Germinal center (tissue), 1 donor: ENCODE data around the gene HORMAD2.
A peak's percentile ranks its signal among the peaks of the same experiment; 100 is the strongest.

ENCODE experiments used
- DNase-seq: peaks from one replicate; pipeline ENCODE4 v3.0.0; 2012; ENCODE audit warnings: mixed read lengths, low spot score

HORMAD2 gene

GRCh38 chr22:30079952-30080533, at the start of gene HORMAD2:
Gene HORMAD2, plus strand, starts transcription at chr22:30080464. Its CDS starts 13,489 bp downstream, at chr22:30093953.
- DNase-seq: peak; percentile 70

GRCh38 chr22:30031328-30031727, 48.9 kb upstream of the HORMAD2 start:
- no peak for DNase-seq

DNA sequence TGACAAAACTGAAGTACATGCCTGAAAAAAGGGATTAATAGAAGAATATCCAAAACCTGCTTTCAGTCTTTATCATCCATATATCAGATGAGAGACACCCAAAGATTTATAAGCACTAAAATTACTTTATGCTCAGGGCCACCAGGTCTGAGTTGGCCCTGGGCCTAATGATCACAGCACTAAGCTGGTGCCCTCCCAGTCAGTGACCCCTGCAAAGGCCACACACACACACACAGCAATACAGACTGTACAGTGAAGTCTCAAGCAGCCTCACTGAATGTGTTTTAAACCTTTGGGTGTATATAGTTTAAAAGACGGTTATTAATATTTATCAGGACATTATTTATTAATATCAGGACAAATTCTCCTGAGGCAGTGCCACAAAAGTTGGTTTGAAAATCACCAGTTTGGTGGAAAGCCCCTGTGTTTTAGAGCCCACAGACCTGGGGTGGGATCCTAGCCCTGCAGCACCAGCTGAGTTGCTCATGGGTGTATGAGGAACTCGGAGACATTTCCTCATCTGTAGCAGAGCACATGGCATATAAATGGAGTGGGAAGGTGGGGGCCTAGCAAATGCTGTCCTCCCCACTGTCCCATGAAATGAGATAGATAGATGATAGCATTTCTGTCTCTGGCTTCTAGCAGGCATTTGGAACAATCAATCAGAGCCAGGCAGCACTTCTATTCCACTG, 48.4 kb upstream of the HORMAD2 start:
- DNase-seq: no peak

DNA sequence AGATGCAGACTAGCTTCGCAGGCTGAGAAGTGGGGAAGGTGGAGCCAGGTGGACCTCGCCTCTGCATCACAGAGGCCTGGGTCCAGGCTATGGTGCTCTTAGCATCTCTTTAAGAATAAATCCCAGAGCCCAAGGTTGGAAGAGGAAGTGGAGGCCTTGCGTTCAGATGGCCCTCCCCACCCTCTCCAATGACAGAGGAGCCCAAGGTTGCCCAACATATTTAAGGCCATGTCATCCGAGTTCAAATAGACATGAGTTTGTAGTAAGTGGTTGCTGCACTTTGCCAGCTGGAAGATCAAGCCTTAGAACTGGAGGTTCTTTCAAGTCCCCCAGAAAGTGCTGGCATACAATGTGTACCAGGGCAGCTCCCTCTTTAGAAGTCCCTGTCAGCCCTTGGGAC, 47.1 kb upstream of the HORMAD2 start:
- DNase-seq: no peak

DNA sequence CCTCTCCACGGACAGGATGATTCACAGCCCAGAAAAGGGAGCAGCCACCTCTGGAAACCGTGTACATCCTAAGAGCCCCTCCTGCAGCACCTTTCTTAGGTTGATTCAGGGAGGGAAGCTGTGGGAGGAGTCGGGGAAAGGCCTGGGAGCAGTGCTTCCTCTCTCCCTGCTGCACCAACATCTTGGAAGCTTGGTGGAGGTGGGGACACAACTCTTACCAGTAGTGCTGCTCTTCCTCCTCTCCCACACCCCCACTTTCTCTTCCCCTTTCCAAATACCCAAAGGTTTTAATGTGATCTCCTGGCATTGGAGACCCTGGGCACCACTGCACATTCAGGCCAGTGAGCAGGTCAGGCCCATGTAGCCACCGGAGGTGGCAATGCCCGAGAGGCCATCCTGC, 46.4 kb upstream of the HORMAD2 start:
- no peak for DNase-seq

GRCh38 chr22:30036656-30037055, 43.6 kb upstream of the HORMAD2 start:
- DNase-seq: no peak

GRCh38 chr22:30038219-30038618, 42.0 kb upstream of the HORMAD2 start:
- no peak for DNase-seq

- DNase-seq: no peak
Observed at GRCh38 chr22:30040499-30041260, 39.6 kb upstream of the HORMAD2 start.

DNA sequence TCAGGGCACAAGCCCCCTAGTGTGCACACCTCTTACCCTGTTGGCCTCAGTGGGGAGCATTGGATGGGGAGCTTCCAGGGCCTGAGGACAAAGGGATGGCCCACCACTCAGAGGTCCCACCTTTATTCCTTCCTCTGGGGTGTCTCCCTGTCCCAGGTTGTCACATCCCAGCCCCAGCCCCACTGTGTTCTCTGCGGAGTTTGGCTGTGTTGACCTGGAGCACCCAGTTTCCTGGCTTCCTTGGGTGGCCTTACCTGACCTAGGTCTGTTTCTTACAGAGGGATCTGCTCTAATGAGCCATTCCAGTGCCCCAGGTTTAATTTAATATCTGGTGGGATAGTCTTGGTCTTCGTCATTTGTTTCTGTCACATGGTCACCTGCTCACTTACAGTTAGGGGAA, 38.8 kb upstream of the HORMAD2 start:
- DNase-seq: no peak

- no peak for DNase-seq
Observed at GRCh38 chr22:30041881-30042280, 38.4 kb upstream of the HORMAD2 start.

- no peak for DNase-seq
Observed at GRCh38 chr22:30043161-30043560, 37.1 kb upstream of the HORMAD2 start.

DNA sequence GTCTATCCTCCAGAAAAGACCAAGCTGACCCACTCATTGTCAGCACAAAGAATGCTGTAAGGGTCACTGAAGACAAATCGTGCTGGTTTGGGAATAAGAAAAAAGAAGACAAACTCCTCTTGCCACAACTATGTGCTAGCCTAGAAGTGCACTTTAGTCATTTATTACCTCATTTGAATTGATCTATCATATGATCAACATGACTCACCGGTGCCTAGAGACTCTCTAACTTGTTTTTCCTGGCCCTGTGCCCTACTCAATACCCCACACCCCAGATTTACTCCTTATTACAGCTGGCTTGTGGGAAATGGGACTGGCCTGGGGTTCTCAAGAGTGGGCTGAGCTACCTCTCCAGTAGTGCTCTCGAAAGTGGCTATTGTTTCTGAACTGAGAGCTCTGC, 35.9 kb upstream of the HORMAD2 start:
- no peak for DNase-seq

DNA sequence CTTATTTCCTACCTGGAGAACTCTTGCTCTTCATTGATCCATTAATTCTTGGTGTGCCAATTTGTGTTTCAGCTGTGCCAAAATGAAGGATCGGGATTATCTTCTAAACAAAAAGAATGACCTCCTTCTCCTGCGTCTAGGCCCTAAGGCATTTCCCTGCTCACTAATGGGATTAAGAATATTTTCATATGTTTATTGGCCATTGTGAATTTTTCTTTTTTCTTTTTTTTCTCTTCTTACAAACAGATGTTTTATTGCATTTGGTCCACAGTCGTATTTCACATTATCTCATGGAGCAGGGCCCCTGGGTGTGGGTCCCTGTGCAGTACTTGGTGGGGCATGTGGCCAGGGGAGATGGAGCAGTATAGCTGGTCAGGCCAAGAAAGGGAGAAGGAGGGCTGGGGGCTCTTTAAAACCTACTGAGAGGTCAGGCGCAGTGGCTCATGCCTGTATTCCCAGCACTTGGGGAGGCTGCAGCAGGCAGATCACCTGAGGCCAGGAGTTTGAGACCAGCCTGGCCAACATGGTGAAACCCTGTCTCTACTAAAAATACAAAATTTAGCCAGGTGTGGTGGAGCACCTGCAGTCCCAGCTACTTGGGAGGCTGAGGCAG, 35.3 kb upstream of the HORMAD2 start:
- DNase-seq: no peak

GRCh38 chr22:30045494-30045887, 34.8 kb upstream of the HORMAD2 start:
- no peak for DNase-seq

DNA sequence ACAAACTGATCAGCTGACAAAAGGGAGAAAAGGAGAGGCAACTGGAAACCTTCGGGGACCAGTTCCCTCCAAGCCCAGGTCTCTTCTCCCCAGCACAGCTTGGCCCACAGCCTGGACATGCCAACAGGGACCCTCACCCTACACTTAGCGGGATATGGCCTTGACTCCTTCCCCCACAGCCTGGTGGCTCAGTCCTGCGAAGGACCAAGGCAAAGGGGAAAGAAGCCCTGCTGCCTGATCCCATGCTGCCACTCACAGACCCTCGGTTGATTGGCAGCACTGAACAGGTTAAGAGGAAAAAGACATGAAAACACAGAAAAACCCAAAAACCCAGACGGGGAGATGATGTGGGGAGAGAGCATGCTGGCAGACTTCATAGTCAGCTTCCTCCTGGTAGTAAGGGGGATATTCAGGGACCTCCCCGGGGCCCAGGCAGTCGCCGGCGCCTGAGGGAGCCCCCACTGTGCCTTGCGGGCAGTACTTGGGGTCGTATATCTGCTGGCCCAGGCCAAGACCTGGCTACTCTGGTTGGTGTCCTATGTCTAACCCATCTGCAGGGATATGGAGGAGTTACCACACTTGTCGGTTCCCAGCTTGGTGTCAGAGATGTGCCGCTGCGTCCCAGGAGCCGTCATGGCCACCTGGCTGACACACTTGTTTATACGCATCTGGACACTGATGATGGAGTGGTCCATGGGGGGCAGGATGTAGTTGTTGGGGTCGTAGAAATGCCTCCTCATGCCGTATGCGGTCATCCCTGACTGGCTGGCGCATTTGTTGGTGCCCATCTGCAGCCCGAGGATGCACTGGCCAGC, 34.2 kb upstream of the HORMAD2 start:
- DNase-seq: no peak

- DNase-seq: no peak
Observed at GRCh38 chr22:30046716-30047363, 33.4 kb upstream of the HORMAD2 start.

DNA sequence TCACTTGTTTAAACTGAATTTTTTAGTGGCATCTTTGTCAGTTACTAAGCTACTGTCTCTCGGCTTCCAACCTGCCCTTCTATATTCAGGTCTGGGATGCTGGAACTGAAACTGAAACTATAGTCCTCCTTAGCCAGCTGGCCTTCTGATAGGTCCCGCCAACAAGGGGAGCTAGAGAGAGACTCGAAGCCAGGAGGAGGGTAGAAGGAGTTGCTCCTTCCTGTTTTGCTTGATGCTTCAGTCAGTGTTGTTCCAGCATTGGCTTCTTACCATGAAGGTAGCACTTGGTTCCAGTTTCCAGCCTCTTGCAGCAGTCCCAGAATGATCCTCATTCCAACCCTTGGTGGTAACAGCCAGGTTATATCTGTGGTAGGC, 32.9 kb upstream of the HORMAD2 start:
- DNase-seq: peak; percentile 51

DNA sequence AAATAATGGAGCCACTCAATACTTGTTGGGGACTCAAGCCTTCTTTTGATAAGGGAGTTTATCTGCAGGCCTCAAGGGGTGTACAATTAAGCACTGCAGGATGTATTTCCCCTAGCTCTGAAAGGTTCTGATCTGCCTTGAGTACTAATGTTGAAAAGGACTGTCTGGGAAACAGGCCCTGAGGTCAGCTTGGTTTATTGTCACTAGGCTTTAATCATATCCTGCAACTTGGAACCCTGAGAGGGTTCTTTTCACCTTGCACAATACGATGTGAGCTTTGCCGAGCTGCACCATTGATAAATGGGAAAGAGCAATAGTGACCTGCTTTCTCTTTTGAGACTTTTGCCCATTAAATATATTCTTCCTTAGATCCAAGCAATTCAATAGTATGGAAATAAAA, 31.6 kb upstream of the HORMAD2 start:
- DNase-seq: no peak

- no peak for DNase-seq
Observed at GRCh38 chr22:30054067-30054763, 26.0 kb upstream of the HORMAD2 start.

GRCh38 chr22:30054764-30055069, 25.5 kb upstream of the HORMAD2 start:
- DNase-seq: no peak

- no peak for DNase-seq
Observed at GRCh38 chr22:30056015-30056414, 24.2 kb upstream of the HORMAD2 start.
